SIG-M5 treated with dmso at 0.1 percent for 504 hours (cell line): ENCODE results near the gene ANKRD66.
"Not testable (repeated sequence)": the region's sequence is repeated elsewhere in the genome, so short reads cannot be mapped to it uniquely, and the experiment has no call there.

ENCODE experiments used
- DNase-seq: peaks from one replicate; lab custom pipeline; 2025; ENCODE audit not compliant: unreplicated experiment; lab: John Stamatoyannopoulos, UW

The ANKRD66 gene

GRCh38 chr6:46746696-46747095 lies at the start of gene ANKRD66:
Gene ANKRD66 (plus strand): TSS chr6:46746933. CDS start chr6:46751949, 5,016 bp downstream.
- DNase-seq: no peak

DNA sequence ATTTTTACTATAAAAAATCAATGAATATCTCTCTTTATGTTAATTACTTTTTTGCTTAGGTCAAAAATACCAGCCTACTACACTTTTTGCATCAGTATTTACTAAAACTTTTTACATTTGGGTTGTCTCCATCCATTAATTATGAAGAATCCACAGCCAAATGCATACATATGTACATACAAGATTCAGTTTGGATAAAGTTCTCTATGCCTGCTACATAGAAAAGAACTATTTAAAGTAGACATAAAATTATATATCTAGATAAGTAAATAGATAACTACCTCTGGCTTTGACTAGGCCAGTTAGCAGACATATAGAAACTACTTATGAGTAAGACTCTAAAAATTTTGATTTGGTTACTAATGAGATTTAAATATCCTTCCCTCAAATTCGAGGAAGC lies 46.8 kb upstream of the ANKRD66 start:
- DNase-seq: no peak

- DNase-seq: peak; percentile 39
Measured at GRCh38 chr6:46704562-46704961, 42.2 kb upstream of the ANKRD66 start.

DNA sequence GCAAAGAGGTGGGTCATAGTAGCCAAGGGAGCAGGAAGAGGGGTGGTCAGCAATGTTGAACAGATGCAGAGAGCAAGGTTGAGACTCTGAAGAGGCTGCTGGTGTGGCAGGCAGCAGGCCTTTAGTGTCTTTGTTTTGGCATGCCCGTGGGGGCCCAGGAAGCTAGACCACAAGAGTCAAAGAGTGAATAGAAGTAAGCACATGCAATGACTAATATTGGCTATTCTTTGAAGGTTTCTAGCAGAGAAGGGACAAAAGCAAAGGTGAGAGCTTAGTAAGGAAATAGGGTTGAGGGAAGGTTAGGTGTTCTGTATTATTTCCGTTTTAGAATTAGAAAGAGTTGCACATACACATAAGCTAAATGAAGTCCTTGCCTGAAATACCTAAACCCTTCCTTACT lies 40.3 kb upstream of the ANKRD66 start:
- DNase-seq: no peak

GRCh38 chr6:46711491-46711890 lies 35.2 kb upstream of the ANKRD66 start:
- DNase-seq: no peak

DNA sequence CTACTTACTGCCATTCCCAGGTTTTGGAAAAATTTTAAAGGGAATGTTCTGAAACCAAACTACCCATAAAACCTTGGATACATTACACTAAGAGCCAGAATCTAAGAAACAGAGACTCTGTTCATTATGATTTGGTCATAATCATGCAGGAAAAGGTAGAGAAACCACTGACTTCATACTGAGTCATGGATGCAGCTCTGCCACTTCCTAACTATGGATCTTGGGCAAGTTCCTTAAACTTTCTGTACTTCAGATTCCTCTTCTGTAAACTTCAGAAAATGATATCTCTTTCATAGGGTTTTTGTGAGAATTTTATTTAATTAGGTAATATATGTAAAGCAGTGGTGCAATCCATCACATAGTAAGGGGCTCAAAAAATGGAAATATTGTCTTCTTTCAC lies 31.6 kb upstream of the ANKRD66 start:
- DNase-seq: no peak

- DNase-seq: no peak
Measured at GRCh38 chr6:46719099-46719498, 27.6 kb upstream of the ANKRD66 start.

DNA sequence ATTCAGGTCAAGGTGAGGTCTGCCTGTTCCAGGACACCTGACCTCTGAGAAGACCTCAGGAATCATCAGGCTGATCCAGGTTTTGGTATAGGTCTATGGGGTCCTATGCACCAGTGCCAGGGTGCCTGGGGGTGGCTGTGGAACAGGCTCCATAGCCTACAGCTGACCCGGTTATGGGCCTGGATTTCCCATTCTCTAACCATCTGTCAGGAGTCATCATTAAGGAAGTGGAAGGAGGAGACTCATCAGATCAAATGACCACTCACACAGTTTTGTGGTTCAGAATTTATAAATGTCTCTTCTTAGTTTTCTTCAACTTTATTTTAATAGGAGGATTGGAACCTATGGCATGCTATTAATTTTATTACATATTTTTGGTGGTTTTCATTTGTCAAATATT lies 26.3 kb upstream of the ANKRD66 start:
- DNase-seq: no peak

DNA sequence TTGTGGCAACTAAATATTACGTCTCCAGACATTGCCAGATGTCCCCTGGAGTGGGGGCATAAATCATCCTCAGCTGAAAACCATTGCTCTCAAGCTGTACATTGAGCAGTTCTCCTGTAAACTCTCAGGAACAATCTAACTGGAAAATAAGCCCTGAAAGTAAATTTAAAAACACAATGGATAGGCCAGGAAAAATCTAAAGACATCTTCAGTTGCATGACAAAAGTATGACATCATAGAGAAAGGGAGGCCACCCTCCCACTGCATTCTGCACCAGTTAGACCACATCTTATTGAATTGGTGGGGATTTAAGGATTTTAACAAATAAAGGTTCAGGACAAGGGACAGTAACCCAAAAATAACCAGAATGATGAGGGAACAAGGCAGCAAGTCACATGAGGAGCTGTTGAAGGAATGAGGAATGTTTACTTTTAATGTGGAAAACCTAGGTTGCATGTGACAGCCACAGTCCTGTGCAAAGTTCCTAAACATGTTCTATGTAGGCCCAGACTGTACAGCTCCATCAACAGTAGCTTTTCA lies 16.9 kb upstream of the ANKRD66 start:
- no peak for DNase-seq

DNA sequence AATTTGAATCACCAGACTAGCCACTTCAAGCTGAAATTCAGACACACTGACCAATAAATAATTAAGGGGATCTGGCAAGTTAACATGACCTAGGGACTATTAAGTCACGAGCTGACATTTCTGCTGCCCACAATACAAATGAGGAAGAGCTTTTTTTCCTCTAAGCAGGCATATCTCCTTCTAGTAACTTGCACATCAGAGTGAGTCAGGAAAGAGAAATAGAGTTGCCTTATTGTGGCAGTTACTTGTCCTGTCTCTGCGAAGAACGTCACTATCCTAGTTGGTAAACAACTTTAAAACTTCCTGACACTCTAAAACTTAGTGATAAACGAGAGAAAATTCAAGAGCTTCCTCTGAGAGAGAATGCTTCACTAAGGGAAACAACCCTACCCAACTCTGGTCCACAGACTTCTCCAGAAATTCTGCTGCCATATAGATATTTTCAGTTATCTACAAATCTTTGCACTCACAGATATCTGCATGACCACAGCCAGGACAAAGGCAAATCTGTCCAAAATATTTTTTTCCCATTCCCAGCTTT lies 15.7 kb upstream of the ANKRD66 start:
- DNase-seq: no peak

- no peak for DNase-seq
Measured at GRCh38 chr6:46733341-46733801, 13.4 kb upstream of the ANKRD66 start.

GRCh38 chr6:46734867-46735719 lies 11.6 kb upstream of the ANKRD66 start, which contains the start of gene PLA2G7:
Gene PLA2G7 (minus strand): TSS chr6:46735375. CDS start chr6:46722891, 12,484 bp downstream.
- DNase-seq: no peak

DNA sequence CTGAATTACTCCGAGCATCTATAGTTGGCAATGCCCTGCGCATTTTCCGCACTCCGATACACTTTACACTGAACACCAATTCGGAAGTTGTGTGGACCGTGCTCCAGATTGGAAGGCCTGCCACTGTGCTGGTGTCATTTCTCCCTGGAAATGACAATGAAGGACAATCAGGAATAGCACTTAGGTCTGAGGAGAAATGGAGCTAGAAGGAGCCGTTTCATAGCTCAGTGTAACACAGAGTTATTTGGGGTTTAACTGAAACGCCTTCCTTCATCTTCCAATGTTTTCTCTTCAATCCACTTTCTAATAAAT lies 11.1 kb upstream of the ANKRD66 start:
- no peak for DNase-seq

GRCh38 chr6:46736906-46737305 lies 9.8 kb upstream of the ANKRD66 start:
- DNase-seq: no peak

DNA sequence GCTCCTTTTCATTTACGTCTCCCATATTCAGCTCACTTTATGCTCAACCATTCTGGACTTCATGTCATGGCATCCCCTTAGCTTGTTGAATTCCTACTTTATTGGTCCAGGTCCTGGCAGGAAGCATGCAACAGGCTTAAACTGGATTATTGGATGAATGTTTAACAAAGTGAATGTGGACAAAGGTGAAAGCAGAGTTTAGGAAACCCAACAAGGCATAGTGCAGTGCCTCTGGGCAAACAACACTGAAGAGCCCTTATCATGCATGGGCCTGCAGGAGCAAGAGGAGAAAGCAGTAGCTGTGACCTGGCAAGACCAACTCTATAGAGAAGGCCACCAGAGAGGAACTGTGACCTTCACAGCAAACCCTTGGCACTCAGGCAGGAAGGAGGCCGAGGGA lies 5.3 kb upstream of the ANKRD66 start:
- DNase-seq: no peak

GRCh38 chr6:46741910-46742309 lies 4.8 kb upstream of the ANKRD66 start:
- DNase-seq: no peak

GRCh38 chr6:46743425-46744158 lies 3.1 kb upstream of the ANKRD66 start:
- DNase-seq: no peak

DNA sequence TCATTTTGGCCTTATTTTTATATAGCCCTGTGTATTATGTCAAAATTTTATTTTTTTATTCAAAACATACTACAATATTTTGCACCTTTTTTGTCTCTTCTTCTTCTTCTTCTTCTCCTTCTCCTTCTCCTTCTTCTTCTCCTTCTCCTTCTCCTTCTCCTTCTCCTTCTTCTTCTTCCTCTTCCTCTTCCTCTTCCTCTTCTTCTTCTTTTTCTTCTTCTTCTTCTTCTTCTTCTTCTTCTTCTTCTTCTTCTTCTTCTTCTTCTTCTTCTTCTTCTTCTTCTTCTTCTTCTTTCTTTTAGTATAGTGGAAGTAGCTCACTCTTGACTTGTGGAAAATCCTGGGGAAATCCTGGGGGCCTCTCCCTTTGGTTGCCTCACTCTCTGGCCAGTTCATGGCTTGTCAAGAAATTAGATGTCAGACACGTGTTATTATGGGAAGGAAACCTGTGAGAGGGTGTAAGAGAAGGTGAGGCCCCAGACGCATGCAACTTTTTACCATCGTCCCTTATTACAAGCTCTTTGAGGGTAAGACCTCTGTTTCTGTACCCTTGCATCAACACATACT lies 2.5 kb upstream of the ANKRD66 start:
- not testable (repeated sequence) for DNase-seq

DNA sequence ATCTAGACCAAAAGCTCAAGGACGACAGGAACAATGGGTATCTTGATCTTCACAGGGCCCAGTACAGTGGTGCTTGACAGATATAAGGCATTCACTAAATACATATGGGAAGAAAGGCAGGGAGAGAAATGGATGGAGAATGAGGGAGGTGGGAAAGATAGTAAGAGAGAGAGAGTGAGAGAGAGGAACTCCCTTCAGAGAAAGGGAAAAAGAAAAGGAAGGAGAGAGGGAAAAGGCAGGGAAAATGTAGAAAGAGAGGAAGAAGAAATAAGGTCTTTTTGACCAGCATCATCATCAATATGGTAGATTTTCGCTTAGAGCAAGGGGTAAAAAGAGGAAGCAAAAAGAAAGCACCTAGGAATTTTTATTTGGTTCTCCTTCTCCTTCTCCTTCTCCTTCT lies 760 bp upstream of the ANKRD66 start:
- no peak for DNase-seq

DNA sequence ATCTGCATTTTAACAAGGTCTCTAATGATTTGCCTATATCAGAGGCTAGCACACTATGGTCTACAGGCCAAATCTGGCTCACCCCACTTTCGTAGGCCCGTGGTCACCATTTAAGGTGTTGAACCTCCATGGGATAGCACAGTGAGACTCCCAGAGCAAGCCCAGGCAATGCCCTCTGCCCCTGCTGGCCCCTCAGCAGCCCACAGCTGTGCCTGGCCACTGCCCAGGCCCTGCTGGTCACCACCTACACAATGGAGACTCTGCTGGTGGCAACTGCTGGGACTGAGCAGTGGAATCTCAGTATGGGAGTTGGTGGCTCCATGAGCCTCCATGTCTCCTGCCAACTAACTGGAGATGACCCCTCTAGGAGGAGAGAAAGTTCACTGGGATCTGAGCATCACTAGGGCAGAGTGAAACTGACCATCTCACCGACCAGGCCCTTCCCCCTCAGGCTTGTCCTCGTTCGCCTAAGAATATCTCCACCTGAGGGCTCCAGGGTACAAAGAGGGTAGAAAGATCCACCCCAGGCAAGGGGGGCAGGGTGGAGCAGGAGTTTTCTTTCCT lies 2.3 kb downstream of the ANKRD66 start:
- DNase-seq: no peak

DNA sequence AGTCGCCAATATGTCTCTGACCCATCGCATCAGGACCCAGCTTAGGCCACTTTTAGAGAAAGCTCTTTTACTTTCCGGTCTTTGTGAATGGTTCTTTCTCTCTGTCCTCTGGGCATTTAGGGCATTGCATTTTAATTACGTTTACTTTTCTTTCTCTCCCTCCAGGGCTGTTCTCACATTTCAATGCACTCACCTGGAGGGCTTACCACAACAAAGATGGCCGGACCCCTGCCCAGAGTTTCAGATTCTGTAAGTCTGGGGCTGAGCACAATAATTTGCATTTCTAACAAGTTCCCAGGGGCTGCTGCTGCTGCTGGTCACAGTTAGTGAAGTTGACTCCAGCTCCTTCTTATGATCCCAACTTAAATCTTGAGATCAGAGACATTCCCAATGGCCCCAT lies 3.0 kb downstream of the ANKRD66 start:
- DNase-seq: no peak
